ENCODE data around the gene GAL3ST3.
A peak's percentile ranks its signal among the peaks of the same experiment; 100 is the strongest.
"Not testable (repeated sequence)": the region's sequence is repeated elsewhere in the genome, so short reads cannot be mapped to it uniquely, and the experiment has no call there.

Gene GAL3ST3

DNA sequence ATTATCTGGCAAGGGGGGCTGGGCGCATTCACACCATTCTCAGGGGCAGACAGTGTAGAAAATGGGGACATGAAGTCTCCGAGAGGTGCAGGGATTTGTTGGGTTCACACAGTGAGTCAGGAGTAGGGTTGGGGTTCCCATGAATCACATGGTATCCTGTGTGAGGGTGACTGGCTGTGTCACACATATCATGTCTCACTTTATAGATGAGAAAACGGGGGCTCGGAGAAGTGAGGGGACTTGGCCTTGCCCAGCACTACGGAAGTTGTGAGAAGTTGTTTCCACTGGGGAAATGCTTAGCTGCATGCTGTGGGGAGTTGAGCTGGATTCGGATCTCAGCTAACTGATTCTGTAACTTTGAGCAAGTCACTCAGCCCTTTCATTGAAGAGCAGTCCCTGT, 4.2 kb downstream of the GAL3ST3 start:
- no peak for DNase-seq (ENCODE audit: low read depth in 2 of 2)

DNA sequence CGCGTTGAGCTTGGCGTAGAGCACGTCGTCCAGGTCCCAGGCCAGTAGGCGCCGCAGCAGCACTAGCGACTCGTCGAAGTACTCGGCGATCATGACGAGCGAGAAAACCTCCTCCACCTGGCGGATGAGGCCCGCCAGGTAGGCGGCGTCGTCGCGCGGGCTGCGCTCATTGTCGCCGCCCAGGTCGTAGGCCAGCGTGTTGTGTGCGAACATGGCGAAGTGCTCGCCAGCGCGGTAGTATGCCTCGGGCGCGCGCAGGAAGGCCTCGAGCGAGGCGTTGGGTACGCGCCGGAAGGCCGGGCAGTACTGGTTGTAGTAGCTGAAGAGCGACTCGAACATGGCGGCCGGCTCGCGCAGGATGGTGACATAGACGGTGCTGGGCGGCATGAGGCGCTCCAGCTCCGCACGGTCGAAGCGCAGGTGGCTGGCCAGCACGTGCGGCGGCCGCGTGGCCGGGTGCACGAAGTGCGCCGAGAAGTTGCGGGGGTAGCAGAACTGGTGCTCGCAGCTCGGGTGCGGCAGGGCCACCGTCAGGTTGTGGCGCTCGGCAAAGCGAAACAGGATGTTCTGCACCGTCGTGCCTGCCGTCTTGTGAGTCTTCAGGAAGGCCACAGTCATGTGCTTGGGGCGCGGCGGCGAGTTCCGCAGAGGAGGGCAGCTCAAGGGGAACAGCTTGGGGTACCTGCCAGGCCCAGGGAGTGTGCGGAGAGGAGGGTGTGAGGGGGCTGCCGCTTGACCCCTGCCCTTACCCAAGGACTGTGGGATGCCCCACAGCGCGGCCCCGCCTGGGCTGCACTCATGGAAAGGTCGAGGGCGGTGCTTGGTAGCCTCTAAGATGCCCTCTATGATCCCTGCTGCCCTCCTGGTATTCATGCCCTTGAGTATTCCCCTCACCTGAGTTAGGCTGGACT, 5.7 kb downstream of the GAL3ST3 start:
- DNase-seq (ENCODE audit: low read depth in 2 of 2), result no peak

GRCh38 chr11:66042227-66042995, 6.5 kb downstream of the GAL3ST3 start:
- DNase-seq (ENCODE audit: low read depth in 2 of 2), result no peak

DNA sequence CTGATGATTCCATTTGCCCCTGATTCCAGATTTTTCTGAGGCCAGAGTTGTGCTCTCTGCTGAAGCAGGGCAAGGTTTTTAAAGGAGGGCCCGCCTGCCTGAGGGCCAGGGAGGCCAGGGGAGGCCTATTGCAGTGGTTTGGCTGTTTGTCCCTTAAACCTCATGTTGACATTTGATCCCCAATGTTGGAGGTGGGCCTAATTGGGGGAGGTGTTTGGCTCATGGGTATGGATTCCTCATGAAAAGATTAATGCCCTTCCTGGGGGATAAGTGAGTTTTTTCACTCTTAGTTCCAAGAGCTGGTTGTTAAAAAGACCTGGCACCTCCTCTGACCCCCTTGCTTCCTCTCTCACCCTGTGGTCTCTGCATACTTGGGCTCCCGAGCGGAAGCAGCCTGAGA, 9.2 kb downstream of the GAL3ST3 start:
- DNase-seq (ENCODE audit: low read depth in 2 of 2), result no peak

- DNase-seq (ENCODE audit: low read depth in 2 of 2), result no peak
Observed at GRCh38 chr11:66037327-66037726, 11.6 kb downstream of the GAL3ST3 start.

GRCh38 chr11:66036334-66036710, 12.6 kb downstream of the GAL3ST3 start:
- DNase-seq (ENCODE audit: low read depth in 2 of 2), result no peak

DNA sequence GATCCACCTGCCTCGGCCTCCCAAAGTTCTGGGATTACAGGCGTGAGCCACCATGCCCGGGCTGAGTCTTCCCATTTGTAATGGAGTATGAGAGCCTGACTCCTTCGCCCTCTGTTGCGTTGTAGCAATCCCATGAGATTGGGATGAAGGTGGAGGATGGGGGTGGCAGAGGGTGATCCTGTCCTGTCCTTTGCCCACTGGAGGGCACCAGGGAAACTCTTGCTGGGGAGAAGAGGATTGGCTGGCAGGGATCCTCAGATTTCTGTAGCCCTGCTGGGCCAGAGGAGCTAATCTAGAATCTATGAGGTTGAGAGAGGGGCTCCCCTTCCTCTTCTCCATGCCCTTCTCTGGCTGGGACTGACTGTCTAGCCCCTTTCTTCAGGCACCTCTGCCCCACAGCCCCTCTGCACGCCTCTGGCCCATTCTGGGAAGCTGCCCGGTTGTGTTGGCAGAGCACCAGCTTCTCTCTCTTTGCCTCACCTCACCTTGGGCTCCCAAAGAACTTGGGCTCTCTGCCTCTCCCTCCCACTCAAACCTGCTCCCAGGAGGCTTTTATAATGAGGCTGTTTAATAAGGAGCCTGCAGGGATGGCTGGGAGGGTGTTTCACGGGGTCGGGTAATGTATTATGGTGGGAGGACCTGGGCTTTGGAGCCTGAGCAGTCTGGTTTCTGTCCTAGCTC, 13.2 kb downstream of the GAL3ST3 start:
- no peak for DNase-seq (ENCODE audit: low read depth in 2 of 2)

DNA sequence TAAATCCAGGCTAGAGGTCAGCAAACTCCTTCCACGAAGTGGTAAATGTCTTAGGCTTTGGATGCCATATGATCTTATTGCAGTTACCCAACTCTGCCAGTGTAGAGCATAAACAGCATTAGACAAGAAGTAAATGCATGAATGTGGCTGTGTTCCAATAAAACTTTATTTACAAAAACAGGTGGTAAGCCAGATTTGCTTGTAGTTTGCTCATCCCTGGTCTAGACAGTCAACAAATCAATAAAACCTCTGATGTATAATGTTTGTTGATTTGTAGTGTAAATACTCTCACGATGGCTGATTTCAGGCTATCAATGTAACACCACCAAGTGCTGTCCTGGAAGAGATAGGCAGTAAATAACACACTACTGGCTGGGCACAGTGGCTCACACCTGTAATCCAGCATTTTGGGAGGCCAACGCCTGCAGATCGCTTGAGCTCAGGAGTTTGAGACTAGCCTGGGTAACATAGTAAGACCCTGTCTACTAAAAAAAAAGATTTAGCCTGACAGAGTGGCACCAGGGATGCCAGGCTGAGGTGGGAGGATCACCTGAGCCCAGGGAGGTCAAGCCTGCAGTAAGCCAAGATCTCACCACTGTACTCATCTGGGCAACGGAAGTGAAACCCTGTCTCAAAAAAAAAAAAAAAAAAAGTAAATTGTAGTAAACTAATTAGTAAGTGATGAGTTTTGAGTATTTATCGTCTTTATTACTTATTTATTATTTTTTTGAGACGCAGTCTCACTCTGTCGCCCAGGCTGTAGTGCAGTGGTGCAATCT, 15.8 kb downstream of the GAL3ST3 start:
- no peak for DNase-seq (ENCODE audit: low read depth in 2 of 2)

DNA sequence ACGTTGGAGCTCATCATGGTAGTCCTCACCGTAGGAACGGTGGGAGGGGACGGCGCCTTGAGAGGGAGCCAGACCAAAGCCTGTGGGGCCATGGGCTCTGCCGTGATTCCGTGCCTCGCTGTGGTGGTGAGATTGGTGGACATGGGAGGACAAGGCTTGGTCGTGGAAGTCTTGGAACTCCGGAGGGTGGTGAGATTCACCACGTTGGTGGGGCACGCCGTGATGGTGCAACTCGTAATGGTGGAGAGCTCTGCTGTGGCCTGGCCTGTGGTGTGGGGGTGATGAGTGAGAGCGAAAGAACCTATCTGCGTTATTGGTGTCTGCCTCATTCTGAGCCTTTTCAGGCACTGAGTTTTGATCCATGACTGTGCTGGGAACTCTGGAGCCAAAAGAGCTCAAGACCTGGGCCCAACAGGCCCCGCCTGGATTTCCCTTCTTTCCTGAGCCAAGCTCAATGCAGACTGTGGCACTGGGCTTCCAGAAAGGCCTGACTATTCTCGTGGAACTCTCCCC, 22.9 kb downstream of the GAL3ST3 start, which contains the start of gene CATSPER1:
CATSPER1 (minus strand) TSS at position 463 of the 513 bp plus-strand sequence; CDS start at position 363, 100 bp downstream.
- no peak for DNase-seq (ENCODE audit: low read depth in 2 of 2)

DNA sequence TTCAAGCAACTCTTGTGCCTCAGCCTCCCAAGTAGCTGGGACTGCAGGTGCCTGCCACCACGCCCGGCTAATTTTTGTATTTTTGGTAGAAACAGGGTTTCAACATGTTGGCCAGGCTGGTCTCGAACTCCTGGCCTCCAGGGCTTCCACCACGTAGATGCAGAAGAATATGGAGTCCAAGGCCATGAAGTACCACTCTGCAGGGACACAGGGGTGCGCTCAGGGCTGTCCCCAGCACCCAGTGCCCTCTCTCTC, 25.8 kb downstream of the GAL3ST3 start:
- DNase-seq (ENCODE audit: low read depth in 2 of 2), result not testable (repeated sequence)

GRCh38 chr11:66022401-66023185, 26.4 kb downstream of the GAL3ST3 start:
- DNase-seq (ENCODE audit: low read depth in 2 of 2), result peak; percentile 62 to 65

DNA sequence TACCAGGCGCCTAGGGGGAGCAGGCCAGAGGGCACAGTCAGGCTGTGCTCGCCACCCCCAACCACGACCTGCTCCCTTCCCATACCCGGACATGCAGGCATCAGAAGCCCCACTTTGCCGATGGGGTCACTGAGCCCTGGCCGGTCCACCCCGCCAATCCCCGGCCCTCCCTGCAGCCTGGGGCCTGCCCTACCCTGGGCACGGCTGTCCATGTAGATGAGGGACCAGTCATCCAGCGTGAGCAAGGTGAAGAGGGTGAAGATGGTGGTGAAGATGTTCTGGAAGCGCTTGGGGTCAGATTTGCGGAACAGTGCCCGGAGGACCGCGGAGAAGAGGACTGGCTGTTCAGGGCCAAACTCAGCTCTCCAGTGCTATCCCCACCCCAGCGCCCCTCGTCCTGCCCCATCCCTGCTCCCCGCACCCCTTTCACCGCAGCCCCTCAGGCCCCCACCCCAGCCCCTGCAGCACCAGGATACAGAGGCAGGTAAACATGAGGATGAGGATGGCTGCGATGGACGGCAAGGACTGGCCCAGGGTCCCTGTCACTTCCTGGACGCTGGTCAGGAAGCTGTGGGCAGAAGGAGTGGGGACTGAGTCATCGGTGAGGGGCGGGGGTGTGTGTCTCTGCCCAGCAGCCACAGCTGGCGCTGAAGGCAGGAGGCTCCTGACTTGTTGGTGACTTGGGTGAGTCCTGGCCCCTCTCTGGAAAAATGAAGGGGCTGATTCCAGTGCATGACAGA, 28.2 kb downstream of the GAL3ST3 start:
- DNase-seq (ENCODE audit: low read depth in 2 of 2), result peak in 1 of 2 donors; percentile 16

DNA sequence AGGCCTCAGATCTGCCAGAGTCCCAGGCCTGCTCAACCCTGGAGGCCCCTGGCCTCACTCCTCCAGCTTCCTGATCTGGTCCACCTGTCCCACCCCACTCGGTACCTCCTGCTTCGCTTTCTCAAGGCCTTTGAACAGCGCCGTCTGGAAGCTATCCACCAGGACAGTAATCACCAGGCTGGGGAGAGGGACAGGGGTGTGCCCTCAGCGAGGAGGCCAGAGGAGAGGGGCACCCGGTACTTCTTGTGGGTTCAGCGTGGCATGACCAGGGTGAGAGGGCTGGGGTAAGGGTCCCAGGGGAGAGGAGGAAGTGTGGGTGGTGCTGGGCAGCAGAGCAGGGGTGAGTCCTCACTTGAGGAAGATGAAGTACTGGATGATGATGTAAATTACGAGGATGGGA, 28.7 kb downstream of the GAL3ST3 start:
- DNase-seq (ENCODE audit: low read depth in 2 of 2), result no peak

GRCh38 chr11:66017321-66017720, 31.6 kb downstream of the GAL3ST3 start:
- no peak for DNase-seq (ENCODE audit: low read depth in 2 of 2)

GRCh38 chr11:66016793-66017177, 32.2 kb downstream of the GAL3ST3 start:
- DNase-seq (ENCODE audit: low read depth in 2 of 2), result no peak

DNA sequence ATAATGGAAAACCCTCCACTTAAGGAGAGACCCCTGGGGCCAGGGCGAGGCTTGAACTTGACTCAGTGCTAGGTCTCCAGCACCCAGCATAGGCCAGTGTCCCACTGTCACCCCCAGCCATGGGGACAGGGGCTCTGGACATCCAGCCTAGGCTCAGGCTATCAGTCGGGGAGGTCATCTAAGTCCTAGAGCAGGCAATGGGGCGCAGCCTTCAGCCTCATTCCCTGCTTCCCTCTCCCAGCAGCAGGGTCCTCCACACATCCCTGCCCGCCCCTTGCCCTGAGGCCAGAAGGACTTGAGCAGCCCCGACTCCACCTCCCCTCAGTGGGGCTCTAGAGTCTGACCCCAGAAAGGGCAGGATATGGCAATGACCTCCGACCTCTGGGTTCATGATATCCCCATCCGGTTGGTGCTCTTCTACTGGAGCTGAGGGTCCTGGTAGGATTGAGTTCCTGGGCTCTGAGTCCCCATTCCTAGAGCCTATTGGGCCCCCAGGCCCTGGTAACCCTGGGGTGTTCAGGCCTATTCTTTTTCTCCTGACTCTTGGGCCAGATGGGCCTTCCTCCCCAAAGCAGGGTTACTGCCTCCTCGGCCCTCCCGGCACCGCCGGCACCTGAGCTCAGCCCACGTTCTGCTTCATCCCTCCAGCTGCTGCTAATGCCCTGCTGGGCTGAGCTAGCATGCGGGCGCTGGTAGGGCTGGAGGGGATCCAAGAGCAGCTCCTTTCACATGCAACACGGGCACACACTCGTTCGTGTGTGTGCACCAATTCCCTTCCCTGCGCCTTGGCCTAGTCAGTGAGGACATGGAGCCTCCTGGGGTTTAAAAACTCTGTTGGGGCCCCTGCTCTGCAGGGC, 32.8 kb downstream of the GAL3ST3 start:
- no peak for DNase-seq (ENCODE audit: low read depth in 2 of 2)

GRCh38 chr11:66015454-66015881, 33.5 kb downstream of the GAL3ST3 start:
- no peak for DNase-seq (ENCODE audit: low read depth in 2 of 2)

GRCh38 chr11:66014804-66015453, 34.0 kb downstream of the GAL3ST3 start:
- no peak for DNase-seq (ENCODE audit: low read depth in 2 of 2)

DNA sequence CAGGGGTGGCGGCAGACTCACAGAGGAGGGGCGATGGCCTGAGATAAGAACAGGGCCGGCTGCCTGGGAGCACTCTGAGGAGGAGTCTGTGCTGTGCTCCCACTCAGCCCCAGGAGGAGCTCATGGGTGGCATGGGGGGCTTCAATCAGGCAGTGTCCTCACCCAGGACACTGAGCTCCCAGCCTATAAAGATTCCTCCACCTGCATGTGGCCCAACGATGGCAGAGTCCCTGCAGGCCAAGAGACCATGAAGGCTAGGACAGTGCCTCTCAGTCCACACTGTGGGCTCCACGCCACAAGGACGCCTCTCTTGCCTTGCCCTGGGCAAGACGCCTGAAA, 35.2 kb downstream of the GAL3ST3 start:
- DNase-seq (ENCODE audit: low read depth in 2 of 2), result no peak

Measured in stimulated activated CD8-positive, alpha-beta memory T cell treated with anti-CD3 and anti-CD28 coated beads, Interleukin-7, amount 100 ng/mL, for 1 hour (primary cell).